GM12878 (cell line): Measurements from ENCODE around the gene F3. TPM values are rescaled to one million over a fixed set of nuclear protein-coding genes. Genes with fewer than 3 reads are reported as not detected.

Experiments used
- ATAC-seq: fragments of 200-7000 bp; cut with Tn5 transposase; 3 replicates; pipeline ENCODE4 v1.9.1; 2020; ENCODE audit warnings: mild to moderate bottlenecking, moderate library complexity
- BruUV-seq: library from RNA; stranded (reverse); fragments of 400-500 nt; replicated peaks from 2 replicates; lab custom pipeline; 2021; lab: Mats Ljungman, UMichigan
- CTCF ChIA-PET: fragments of 300-600 bp; sonication (Branson Sonifier 250); formaldehyde crosslinking; extraction: SDS; loops from one replicate; lab custom pipeline; 2021; ENCODE audit warnings: inconsistent platforms; lab: Yijun Ruan, JAX
- POLR2A ChIA-PET: fragments of 350-600 bp; formaldehyde crosslinking; extraction: SDS; loops from one replicate; lab custom pipeline; 2021; ENCODE audit warnings: inconsistent platforms; lab: Charles Lee
- RAD21 ChIA-PET: fragments of 300-600 bp; sonication (Branson Sonifier 250); formaldehyde crosslinking; loops from one replicate; lab custom pipeline; 2023; ENCODE audit warnings: antibody characterized with exemption; ENCODE audit not compliant: unreplicated experiment; lab: Charles Lee
- SMC1A ChIA-PET: fragments of 300-600 bp; sonication (Branson Sonifier 250); formaldehyde crosslinking; loops from one replicate; lab custom pipeline; 2023; ENCODE audit not compliant: unreplicated experiment, uncharacterized antibody; lab: Charles Lee
- DNase-seq: peaks from one replicate; pipeline ENCODE4 v3.0.0-alpha.2; 2011; ENCODE audit warnings: low read depth, low spot score
- FAIRE-seq: peaks from 3 replicates; lab custom pipeline; 2011; peaks lifted over from hg19 to GRCh38; lab: Jason Lieb, UNC
- H2AFZ ChIP-seq: 2 replicates; pipeline ENCODE4 v1.6.0; 2011; ENCODE audit warnings: low read depth, low read length, control low read depth; ENCODE audit not compliant: control insufficient read depth
- H3K27ac ChIP-seq: 2 replicates; pipeline ENCODE4 v1.5.1; 2011; ENCODE audit warnings: control low read depth; ENCODE audit not compliant: control insufficient read depth, insufficient read depth
- H3K27me3 ChIP-seq, 2 experiments: replicated peaks in 1 of 2; 2 replicates each; pipeline versions ENCODE4 v1.6.0 to v1.6.1; 2011; ENCODE audit warnings: low read length in 1 of 2; ENCODE audit not compliant: control insufficient read depth in 2 of 2, insufficient read depth in 2 of 2
- H3K36me3 ChIP-seq, 2 experiments: 2 replicates each; pipeline ENCODE4 v1.5.1; 2011; ENCODE audit warnings: low read length in 1 of 2; ENCODE audit not compliant: control insufficient read depth in 2 of 2, insufficient read depth in 2 of 2
- H3K4me1 ChIP-seq: 2 replicates; pipeline ENCODE4 v1.6.1; 2011; ENCODE audit warnings: mild to moderate bottlenecking, low read length, moderate library complexity, mixed read lengths; ENCODE audit not compliant: control insufficient read depth, insufficient read depth
- H3K4me2 ChIP-seq: 2 replicates; pipeline ENCODE4 v1.6.0; 2011; ENCODE audit warnings: control low read depth; ENCODE audit not compliant: control insufficient read depth, insufficient read depth
- H3K4me3 ChIP-seq: fragments of 200-600 bp; sonication (generic); 2 replicates; pipeline ENCODE4 v1.5.1; 2016
- H3K79me2 ChIP-seq: 2 replicates; pipeline ENCODE4 v1.6.0; 2011; ENCODE audit warnings: low read length; ENCODE audit not compliant: control insufficient read depth, insufficient read depth
- H3K9ac ChIP-seq: 2 replicates; pipeline ENCODE4 v1.8.0; 2011; ENCODE audit warnings: low read length, control low read depth, mixed read lengths; ENCODE audit not compliant: control insufficient read depth, insufficient read depth
- H3K9me3 ChIP-seq: replicated peaks from 3 replicates; pipeline ENCODE4 v1.5.1; 2011; ENCODE audit warnings: mild to moderate bottlenecking, low read length; ENCODE audit not compliant: control insufficient read depth, insufficient read depth
- H4K20me1 ChIP-seq: 2 replicates; pipeline ENCODE4 v1.6.0; 2011; ENCODE audit not compliant: control insufficient read depth, insufficient read depth
- CBX5 ChIP-seq: sonication (generic); IDR thresholded peaks from 2 replicates; pipeline ENCODE4 v1.6.1; 2016; ENCODE audit warnings: low read depth, moderate library complexity, mild to moderate bottlenecking, inconsistent platforms
- ELK1 ChIP-seq: IDR thresholded peaks from 2 replicates; pipeline ENCODE4 v1.6.1; 2012; ENCODE audit warnings: low read depth, low read length, improper control_type of control experiment
- MEF2A ChIP-seq: IDR thresholded peaks from 2 replicates; pipeline ENCODE4 v1.6.1; 2011; ENCODE audit warnings: low read depth, mild to moderate bottlenecking, low read length, moderate library complexity; ENCODE audit not compliant: insufficient read depth
- MYC ChIP-seq: IDR thresholded peaks from 2 replicates; pipeline ENCODE4 v1.6.1; 2011; ENCODE audit warnings: mild to moderate bottlenecking, low read length, moderate library complexity, inconsistent platforms; ENCODE audit not compliant: insufficient read depth, insufficient replicate concordance, insufficient read length, severe bottlenecking
- ZBTB4 ChIP-seq: fragments of 450-650 bp; formaldehyde crosslinking; IDR thresholded peaks from 2 replicates; pipeline ENCODE4 v1.4.0; 2022; ENCODE audit warnings: mild to moderate bottlenecking, moderate library complexity
- WGBS: methylation state at CpG from one replicate; pipeline ENCODE4 v1.1.6; 2016; ENCODE audit warnings: low lambda C conversion rate; ENCODE audit not compliant: insufficient replicate concordance, insufficient coverage; ENCODE audit errors: missing lambda C conversion rate; 5-methylcytosine and 5-hydroxymethylcytosine counted together
- in situ Hi-C: fragments of 300-500 bp; cut with MboI; formaldehyde crosslinking; loops from 9 replicates; pipeline ENCODE4 v1.14.3; 2018; ENCODE audit warnings: mixed read lengths
- intact Hi-C: fragments of 100-400 bp; cut with micrococcal nuclease; formaldehyde crosslinking; loops from one replicate; pipeline ENCODE4 v1.14.2; 2022; ENCODE audit not compliant: unreplicated experiment
- polyA plus RNA-seq, 11 experiments: library from polyadenylated mRNA; depleted of rRNA in 4 of 11; unstranded in 6 of 11; stranded (reverse) in 5 of 11; fragments of >200 nt; fragmentation: Nextera tagmentation in 4 of 11; fragmentation: Illumina TruSeq in 1 of 11; extraction: Ambion mirVana in 4 of 11; extraction: Trizol in 1 of 11; gene quantifications; 1 replicate in 1 of 11; 2 replicates in 10 of 11; pipeline versions ENCODE4 v1.2.1 to v1.2.3, GENCODE V29; 2011 to 2016; ENCODE audit warnings: inconsistent platforms in 2 of 11, missing spikeins in 2 of 11, low read depth in 1 of 11
- total RNA-seq, 4 experiments: library from RNA; depleted of rRNA in 3 of 4; stranded (reverse); fragments of >200 nt in 3 of 4; fragmentation: Illumina TruSeq in 1 of 4; extraction: Trizol in 1 of 4; gene quantifications; 2 replicates each; pipeline versions ENCODE4 v1.2.1 to v1.2.3, GENCODE V29; 2013 to 2021
- TF ChIP-seq, protein P1 (sequence below): fragments of 450-650 bp; IDR thresholded peaks from 2 replicates; pipeline ENCODE4 v1.6.1; 2018; ENCODE audit warnings: mild to moderate bottlenecking, low read depth, moderate library complexity; ENCODE audit not compliant: partially characterized antibody
- TF ChIP-seq, protein P2 (sequence below): fragments of 450-650 bp; IDR thresholded peaks from 2 replicates; pipeline ENCODE4 v1.6.1; 2017; ENCODE audit warnings: low read depth, mild to moderate bottlenecking, moderate library complexity

Gene F3
- total and polyA plus RNA-seq, 10 of the 15 experiments (the other 5 are each of a cell fraction or from before 2014, with no cell fraction given): 0.18 to 0.33 TPM; not detected in 8

DNA sequence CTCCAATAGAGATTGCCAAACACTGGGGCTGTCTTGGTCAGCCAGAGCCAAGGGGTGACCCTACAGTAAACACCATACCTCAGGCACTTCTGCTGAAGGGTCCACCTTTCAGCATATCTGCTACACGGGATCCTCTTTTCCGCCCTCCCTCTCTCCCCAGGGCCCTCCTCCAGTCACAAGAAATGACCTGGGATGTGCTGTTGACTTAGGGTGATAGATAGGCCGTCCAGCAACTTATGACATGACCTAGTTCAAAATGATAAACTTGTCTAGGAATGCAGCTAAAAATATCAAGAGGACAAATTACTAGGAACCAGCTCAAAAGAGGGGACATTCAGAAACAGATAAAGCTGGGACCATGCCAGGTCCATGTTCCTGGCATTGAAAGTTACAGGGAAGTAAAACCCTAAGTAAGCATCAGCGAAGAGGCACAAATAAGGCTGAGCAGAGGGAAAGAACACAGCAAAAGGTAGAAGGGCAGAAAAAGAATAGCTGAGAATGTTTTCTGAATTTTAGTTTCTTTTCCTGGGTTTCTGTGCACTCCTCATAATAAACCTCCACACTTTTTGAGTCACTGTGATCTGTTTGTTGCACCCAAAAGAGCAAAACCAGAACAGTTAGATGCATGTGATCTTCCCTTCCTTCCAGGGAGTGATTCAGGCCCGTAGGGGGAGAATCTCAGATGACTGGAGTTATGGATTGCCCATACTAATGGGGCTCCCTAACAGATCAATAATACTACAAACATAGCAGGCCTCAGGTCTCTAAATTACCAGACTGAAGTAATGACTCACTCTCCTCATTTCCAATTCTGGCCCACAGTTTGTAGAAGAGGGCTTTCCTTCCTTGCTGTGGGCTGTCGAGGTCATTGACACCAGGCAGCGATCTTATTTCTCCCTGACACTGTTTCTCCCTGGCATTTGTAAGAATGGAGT lies 48.9 kb upstream of the F3 start (continued):
- TF ChIP-seq MYC: no peak
- TF ChIP-seq, protein P1, sequence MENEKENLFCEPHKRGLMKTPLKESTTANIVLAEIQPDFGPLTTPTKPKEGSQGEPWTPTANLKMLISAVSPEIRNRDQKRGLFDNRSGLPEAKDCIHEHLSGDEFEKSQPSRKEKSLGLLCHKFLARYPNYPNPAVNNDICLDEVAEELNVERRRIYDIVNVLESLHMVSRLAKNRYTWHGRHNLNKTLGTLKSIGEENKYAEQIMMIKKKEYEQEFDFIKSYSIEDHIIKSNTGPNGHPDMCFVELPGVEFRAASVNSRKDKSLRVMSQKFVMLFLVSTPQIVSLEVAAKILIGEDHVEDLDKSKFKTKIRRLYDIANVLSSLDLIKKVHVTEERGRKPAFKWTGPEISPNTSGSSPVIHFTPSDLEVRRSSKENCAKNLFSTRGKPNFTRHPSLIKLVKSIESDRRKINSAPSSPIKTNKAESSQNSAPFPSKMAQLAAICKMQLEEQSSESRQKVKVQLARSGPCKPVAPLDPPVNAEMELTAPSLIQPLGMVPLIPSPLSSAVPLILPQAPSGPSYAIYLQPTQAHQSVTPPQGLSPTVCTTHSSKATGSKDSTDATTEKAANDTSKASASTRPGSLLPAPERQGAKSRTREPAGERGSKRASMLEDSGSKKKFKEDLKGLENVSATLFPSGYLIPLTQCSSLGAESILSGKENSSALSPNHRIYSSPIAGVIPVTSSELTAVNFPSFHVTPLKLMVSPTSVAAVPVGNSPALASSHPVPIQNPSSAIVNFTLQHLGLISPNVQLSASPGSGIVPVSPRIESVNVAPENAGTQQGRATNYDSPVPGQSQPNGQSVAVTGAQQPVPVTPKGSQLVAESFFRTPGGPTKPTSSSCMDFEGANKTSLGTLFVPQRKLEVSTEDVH: no peak
- no peak for TF ChIP-seq ELK1
- TF ChIP-seq, all 136 proteins: peak for 0

GRCh38 chr1:94589728-94590127 lies 48.2 kb upstream of the F3 start:
- Histone ChIP-seq H3K27ac (no peak overlapping the region), H3K4me2 (no peak overlapping the region), H3K79me2 (no peaks in the 10 kb centered on the region), H2AFZ (no peak overlapping the region), H3K9ac (no peak overlapping the region), H3K9me3 (no peaks in the 10 kb centered on the region), H4K20me1 (no peaks in the 10 kb centered on the region), H3K27me3 (no peaks in the 10 kb centered on the region; a peak in 1 of 4 replicates), H3K4me3 (no peak overlapping the region), H3K4me1 (no peaks in the 10 kb centered on the region), H3K36me3 (no peaks in the 10 kb centered on the region)
- ChIA-PET CTCF (no interaction called here), POLR2A (no interaction called here), RAD21 (no interaction called here), SMC1A (no interaction called here)
- FAIRE-seq (no peak), DNase-seq (no peak), ATAC-seq (no peak)
- WGBS: 57% methylated on average over 4 of the region's 4 CpGs
- intact Hi-C loops (no loop called here), in situ Hi-C loops (no loop called here)
- TF ChIP-seq ZBTB4 (CRISPR knock-in tag) (no peak), CBX5 (no peak), MEF2A (no peak)
- TF ChIP-seq, protein P2, sequence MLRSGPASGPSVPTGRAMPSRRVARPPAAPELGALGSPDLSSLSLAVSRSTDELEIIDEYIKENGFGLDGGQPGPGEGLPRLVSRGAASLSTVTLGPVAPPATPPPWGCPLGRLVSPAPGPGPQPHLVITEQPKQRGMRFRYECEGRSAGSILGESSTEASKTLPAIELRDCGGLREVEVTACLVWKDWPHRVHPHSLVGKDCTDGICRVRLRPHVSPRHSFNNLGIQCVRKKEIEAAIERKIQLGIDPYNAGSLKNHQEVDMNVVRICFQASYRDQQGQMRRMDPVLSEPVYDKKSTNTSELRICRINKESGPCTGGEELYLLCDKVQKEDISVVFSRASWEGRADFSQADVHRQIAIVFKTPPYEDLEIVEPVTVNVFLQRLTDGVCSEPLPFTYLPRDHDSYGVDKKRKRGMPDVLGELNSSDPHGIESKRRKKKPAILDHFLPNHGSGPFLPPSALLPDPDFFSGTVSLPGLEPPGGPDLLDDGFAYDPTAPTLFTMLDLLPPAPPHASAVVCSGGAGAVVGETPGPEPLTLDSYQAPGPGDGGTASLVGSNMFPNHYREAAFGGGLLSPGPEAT: no peak
- no TSS peak for BruUV-seq
